ENCODE measurements around the gene PTPRT. TPM values are rescaled to one million over a fixed set of nuclear protein-coding genes. Genes with fewer than 3 reads are reported as not detected.

The PTPRT gene
- polyA plus RNA-seq, 1 experiment = not detected

- Histone ChIP-seq H3K36me3 (ENCODE audit: control insufficient read depth, insufficient read depth, low read length) (no peaks in the 10 kb centered on the region), H3K27me3 (ENCODE audit: control insufficient read depth, insufficient read depth, low read length) (no peaks in the 10 kb centered on the region), H3K4me3 (ENCODE audit: low read depth, low read length) (no peak overlapping the region)
- no peak for TF ChIP-seq CTCF (IDR thresholded peaks at IDR 0.05; ENCODE audit: insufficient read depth, low read depth, low read length)
- no peak for DNase-seq (ENCODE audit: low read depth)
- ChIA-PET POLR2A (no interaction called here), CTCF (no interaction called here)
These were observed 746.5 kb downstream of the PTPRT start for GRCh38 chr20:42443200-42443599.

GRCh38 chr20:42442716-42443115 is 747.0 kb downstream of the PTPRT start:
- POLR2A ChIA-PET = no interaction called here
- DNase-seq (ENCODE audit: low read depth) = no peak
- Histone ChIP-seq H3K4me3 (ENCODE audit: low read depth, low read length) (no peak overlapping the region), H3K27me3 (ENCODE audit: control insufficient read depth, insufficient read depth, low read length) (no peaks in the 10 kb centered on the region), H3K36me3 (ENCODE audit: control insufficient read depth, insufficient read depth, low read length) (no peaks in the 10 kb centered on the region)
- CTCF ChIA-PET = no interaction called here
- TF ChIP-seq CTCF (IDR thresholded peaks at IDR 0.05; ENCODE audit: insufficient read depth, low read depth, low read length) = no peak

- ChIA-PET CTCF (no interaction called here), POLR2A (no interaction called here)
- Histone ChIP-seq H3K36me3 (ENCODE audit: control insufficient read depth, insufficient read depth, low read length) (no peaks in the 10 kb centered on the region), H3K4me3 (ENCODE audit: low read depth, low read length) (no peak overlapping the region), H3K27me3 (ENCODE audit: control insufficient read depth, insufficient read depth, low read length) (no peaks in the 10 kb centered on the region)
- DNase-seq (ENCODE audit: low read depth) = no peak
- TF ChIP-seq CTCF (IDR thresholded peaks at IDR 0.05; ENCODE audit: insufficient read depth, low read depth, low read length) = no peak
These were observed 747.8 kb downstream of the PTPRT start for GRCh38 chr20:42441864-42442331.

- Histone ChIP-seq H3K27me3 (ENCODE audit: control insufficient read depth, insufficient read depth, low read length) (no peaks in the 10 kb centered on the region), H3K36me3 (ENCODE audit: control insufficient read depth, insufficient read depth, low read length) (no peaks in the 10 kb centered on the region), H3K4me3 (ENCODE audit: low read depth, low read length) (no peak overlapping the region)
- TF ChIP-seq CTCF (IDR thresholded peaks at IDR 0.05; ENCODE audit: insufficient read depth, low read depth, low read length) = no peak
- CTCF ChIA-PET = no interaction called here
- POLR2A ChIA-PET = no interaction called here
- no peak for DNase-seq (ENCODE audit: low read depth)
These were observed 748.4 kb downstream of the PTPRT start for GRCh38 chr20:42441196-42441863.

GRCh38 chr20:42435230-42435629 is 754.5 kb downstream of the PTPRT start:
- no peak overlapping the region for H3K4me3 ChIP-seq (ENCODE audit: low read depth, low read length)
- no peak for TF ChIP-seq CTCF (IDR thresholded peaks at IDR 0.05; ENCODE audit: insufficient read depth, low read depth, low read length)
- CTCF ChIA-PET = no interaction called here
- POLR2A ChIA-PET = no interaction called here
- no peak for DNase-seq (ENCODE audit: low read depth)
- no peaks in the 10 kb centered on the region for H3K36me3 ChIP-seq (ENCODE audit: control insufficient read depth, insufficient read depth, low read length)
- H3K27me3 ChIP-seq (ENCODE audit: control insufficient read depth, insufficient read depth, low read length) = no peaks in the 10 kb centered on the region

Data from BJ (cell line).